GM20000 (cell line): Measurements from ENCODE around the gene TRIM71.
"Not testable (repeated sequence)": the region's sequence is repeated elsewhere in the genome, so short reads cannot be mapped to it uniquely, and the experiment has no call there.

Experiments used
- DNase-seq: peaks from one replicate; pipeline ENCODE4 v3.0.0; 2012; ENCODE audit warnings: low spot score
- CTCF ChIP-seq: IDR thresholded peaks from 2 replicates; pipeline ENCODE4 v1.5.1; 2012; ENCODE audit warnings: mild to moderate bottlenecking, control low read depth; ENCODE audit errors: extremely low read depth, missing control alignments

Gene TRIM71

DNA sequence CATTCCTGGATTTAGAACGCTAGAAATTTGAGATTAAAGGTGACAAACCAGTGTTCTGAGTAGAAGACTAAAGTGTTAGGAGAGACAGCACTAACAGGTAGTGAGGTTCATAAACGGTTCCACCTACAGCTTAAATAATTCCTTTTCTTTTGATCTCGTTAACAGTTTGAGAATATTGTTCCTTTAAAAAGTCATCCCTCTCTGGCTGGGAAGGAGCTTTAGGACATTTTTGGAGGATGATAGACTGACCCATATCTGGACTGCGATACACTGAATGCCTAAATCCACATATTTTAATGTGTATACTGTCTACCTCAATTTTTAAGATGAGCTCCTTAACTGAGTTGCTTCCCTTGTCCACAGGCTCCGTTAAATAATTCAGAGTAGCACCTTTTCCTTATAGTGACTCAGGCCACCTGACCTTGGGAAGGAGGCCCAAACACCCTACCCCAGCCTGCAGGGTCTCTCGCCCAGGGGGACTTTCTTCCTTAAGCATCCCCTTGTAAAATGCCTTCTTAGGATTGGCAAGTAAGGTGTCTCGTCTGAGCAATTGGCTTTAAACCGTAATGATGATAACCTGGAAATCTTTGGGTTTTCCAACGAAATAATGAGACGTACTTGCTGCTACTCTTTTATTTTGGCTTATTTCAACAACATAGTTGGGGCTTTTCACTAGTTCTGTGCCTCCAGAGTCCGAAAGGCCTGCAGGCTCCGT, 3.3 kb downstream of the TRIM71 start:
- DNase-seq: no peak
- TF ChIP-seq CTCF: no peak

- no peak for DNase-seq
- TF ChIP-seq CTCF: no peak
These were observed 4.0 kb downstream of the TRIM71 start for GRCh38 chr3:32821686-32822296.

- DNase-seq: no peak
These were observed 5.1 kb downstream of the TRIM71 start for GRCh38 chr3:32822609-32823498.

GRCh38 chr3:32823641-32824184, 5.9 kb downstream of the TRIM71 start:
- not testable (repeated sequence) for DNase-seq

More at GRCh38 chr3:32822609-32823498, 5.1 kb downstream of the TRIM71 start:
- no peak for TF ChIP-seq CTCF

GRCh38 chr3:32825601-32826375, 8.0 kb downstream of the TRIM71 start:
- no peak for TF ChIP-seq CTCF
- no peak for DNase-seq

- no peak for TF ChIP-seq CTCF
- DNase-seq: no peak
These were observed 13.3 kb downstream of the TRIM71 start for GRCh38 chr3:32831062-32831461.

DNA sequence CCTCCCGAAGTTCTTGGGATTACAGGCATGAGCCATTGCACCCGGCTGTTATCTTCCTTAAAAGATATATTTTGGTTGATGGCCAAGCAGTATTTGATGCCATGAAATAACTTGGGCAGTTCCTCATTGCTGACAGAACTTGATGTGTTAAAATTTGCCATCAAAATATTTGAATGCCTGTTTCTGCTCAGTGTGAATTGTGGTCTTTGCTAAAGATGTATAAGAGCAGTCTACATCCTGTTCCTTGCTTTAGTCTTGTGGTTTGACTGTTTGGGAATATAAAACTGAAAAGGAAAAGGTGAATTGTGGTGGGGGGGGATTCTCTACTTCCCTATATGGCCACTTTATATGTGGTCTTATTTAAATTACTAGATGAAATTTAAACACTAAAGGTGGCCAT, 14.0 kb downstream of the TRIM71 start:
- no peak for TF ChIP-seq CTCF
- no peak for DNase-seq
